GM18507 (cell line): Measurements from ENCODE around the gene ITPR2.
"Not testable (repeated sequence)": the region's sequence is repeated elsewhere in the genome, so short reads cannot be mapped to it uniquely, and the experiment has no call there.

Experiments
- DNase-seq: peaks from one replicate; pipeline ENCODE4 v3.0.0; 2011; ENCODE audit warnings: low read depth; ENCODE audit not compliant: insufficient read length; ENCODE audit errors: extremely low spot score
- FAIRE-seq: peaks from 2 replicates; lab custom pipeline; 2011; peaks lifted over from hg19 to GRCh38; lab: Jason Lieb, UNC

Gene ITPR2

DNA sequence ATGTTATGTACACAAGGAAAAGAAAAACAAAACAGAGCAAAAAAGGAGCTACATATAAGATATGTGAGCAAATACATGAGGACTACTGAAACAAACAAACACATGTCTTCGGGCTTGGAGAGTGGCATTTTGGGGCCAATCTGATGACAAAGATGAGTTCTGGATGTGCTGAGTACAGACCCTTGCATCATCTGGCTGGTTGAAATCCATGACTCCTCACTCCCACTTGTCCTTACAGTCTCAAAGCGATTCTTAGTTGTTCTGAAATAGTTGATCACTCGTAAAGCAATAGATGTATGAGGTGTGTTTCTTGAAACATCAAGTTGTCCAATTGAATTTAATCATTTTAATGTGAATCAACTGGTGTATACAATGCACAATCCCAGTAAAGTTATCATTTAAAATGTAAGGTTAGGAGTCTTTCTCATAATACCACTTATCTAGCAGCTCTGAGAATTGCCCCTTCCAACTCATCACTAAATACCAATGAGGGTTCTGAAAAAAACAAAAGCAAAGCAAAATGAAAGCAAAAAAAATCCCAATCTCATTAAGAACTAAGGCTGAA lies 136.9 kb downstream of the ITPR2 start:
- FAIRE-seq: no peak
- no peak for DNase-seq

DNA sequence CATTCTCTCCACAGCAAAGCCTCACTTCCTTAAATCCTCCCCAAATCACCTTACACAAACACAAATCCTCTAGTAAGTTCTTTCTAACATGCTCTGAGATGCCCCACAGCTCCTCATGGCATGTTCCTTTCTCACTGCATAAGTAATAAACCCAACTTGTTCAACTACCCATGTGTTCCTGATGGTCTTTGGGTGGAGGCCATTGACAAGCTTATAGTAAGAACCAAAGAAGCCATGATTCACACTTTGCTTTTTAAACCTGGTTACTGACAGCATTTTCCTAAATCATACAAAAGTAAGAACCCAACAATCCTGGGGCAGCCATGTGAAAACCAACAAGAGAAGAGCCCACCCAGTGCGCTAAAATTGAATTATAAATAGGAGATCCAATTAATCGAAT lies 138.6 kb downstream of the ITPR2 start:
- DNase-seq (no peak), FAIRE-seq (no peak)

DNA sequence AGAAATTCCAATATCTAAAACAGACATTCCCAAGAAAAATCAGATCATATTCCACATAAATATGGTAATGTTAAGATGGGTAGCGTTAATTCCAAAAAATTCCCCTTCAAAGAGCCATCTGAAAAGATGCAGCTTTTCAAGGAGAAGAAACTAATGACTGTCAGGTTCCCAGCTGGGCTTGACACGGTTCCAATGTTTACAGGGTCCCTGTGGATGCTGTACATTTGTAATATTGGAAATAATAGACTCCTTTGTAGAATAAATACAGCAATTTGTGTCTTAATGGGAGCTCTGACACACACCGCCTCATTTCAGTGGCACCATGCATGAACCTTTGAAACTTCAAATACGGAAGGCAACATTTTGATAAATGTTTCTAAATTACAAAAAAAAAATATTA lies 140.6 kb downstream of the ITPR2 start:
- DNase-seq: no peak
- FAIRE-seq: no peak

DNA sequence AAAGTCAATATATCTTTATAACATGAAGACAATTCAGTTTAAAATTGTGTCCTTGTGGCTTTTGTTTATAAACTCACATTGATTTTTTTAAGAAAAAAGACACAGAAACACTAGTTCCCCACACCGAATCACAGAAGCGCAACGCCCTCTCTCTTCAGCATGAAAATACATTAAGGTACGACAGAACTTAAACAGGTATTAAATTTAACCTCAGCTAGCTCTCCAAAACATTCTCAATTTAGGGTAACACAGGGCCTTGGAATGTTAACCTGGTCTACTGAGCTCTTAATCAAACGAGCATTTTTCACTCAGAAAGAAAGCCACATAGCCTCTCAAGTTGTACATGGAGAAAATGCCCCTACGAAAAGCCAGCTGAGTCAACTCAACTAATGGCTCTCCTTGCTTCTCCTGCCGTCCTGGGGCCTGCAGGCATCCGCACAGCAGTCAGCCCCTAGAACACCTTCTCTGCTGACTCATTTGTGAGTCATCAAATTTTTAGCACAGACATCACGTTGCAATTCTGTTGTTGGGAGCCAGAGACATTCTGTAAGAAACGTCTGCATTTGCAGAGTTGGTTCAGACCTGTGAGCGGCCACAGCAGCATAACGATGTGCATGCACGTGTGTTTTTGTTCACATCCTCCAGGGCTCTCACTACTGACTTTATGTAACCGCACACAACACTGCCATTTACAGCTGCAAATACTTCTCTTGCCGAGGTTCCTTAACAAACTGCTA lies 141.6 kb downstream of the ITPR2 start:
- no peak for FAIRE-seq
- no peak for DNase-seq

DNA sequence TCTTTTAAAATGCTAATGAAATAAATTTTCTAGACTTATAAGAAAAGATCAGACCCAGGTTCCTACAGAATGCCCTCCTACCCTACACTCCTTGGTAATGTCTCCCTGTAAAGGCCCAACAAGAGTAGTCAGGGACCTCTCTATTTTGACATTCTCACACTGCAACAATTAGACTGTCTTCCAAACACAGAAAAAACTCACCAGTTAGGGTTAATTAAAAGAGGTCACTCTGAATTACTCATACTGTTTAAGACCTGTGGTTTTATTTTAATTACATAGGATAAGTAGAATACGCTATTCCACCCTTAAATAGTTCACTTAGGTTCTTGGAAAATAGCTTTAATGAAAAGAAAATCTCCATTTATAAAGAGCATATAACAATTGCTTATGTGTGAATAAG lies 142.4 kb downstream of the ITPR2 start:
- DNase-seq: no peak

DNA sequence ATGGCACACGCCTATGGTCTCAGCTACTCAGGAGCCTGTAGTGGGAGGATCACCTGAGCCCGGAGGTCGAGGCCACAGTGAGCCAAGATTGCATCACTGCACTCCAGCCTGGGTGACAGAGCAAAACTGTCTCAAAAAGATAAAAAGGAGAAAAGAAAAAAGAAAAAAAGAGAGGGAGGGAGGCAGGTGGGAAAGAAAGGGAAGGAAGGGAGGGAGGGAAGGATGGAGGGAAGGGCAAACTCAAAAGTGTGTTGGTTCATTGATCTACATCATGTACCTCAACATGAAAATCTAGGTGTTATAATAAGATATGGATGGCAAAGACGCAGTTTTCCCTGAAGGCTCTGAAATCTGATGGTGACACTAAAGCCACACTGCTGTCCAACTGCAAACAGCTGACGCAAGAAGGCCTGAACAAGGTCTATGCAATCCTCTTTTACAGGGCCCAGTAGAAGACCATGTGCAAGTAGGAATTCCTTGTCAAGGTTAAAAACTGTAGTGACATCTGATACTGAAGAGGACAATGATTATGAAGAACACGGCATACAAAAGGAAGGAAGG lies 143.6 kb downstream of the ITPR2 start:
- FAIRE-seq (no peak), DNase-seq (no peak)

More for the DNA sequence above, 142.4 kb downstream of the ITPR2 start:
- no peak for FAIRE-seq

DNA sequence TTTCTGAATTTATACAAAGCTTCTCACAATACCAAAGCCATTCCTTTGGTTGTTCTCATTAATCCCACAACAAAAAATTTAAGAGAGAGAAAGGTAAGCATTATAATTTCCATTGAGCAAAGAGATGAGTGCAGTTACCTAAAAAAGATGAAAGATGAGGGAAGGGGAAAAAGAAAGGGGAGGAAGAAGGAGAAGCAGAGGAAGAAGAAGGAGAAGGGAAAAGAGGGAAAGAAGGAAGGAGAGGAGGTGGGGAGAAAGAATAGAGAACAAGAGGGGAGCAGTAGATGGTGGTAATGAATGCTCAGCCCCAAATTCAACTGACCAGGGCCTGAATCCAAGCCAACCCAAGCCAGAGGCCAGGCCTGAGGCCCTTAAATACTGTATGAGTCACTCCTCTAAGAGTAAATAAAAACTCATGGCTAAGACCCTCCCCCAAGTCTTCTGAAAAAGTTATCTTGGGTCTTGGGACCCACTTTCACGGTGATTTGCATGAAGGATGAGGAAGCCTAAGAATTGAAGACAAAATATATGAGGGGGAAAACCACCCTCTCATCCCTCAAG lies 144.6 kb downstream of the ITPR2 start:
- DNase-seq (no peak), FAIRE-seq (no peak)

DNA sequence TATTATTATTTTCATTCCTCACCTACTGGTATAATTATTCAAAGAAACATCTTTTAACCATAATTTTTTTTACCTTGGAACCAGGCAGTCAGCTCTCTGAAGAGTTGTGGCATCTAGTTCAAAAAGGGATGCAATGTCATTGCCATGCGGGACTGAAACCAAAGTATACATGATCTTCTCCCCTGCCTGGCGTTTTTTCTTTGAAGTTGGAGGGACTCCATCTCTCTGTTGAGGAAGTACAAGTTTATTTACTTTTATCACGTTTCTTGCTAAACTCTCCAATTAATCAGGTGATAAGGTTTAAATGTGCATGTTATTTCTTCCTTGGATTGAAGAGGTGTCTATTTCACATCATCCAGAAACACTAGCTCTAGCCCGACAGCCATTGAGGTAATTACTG lies 146.6 kb downstream of the ITPR2 start:
- DNase-seq: no peak
- FAIRE-seq: no peak

DNA sequence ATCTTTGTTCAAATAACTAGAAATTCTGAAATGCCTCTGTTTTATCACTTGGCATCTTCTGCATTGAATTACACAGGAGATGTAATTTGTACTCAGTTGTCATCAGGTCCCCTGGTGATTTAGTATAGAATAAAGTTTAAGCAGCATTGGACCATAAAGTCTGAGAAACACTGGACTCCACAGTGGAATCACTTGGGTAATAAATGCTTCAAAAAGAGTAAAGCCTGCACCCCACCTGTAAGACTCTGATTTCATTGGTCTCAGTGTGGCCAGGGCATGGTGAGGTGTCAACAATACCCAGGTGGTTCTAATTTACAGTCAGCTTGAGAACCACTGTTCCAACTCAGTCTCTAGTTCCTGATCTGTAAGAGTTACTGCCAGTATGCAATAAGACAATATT lies 148.9 kb downstream of the ITPR2 start:
- DNase-seq (no peak), FAIRE-seq (no peak)

DNA sequence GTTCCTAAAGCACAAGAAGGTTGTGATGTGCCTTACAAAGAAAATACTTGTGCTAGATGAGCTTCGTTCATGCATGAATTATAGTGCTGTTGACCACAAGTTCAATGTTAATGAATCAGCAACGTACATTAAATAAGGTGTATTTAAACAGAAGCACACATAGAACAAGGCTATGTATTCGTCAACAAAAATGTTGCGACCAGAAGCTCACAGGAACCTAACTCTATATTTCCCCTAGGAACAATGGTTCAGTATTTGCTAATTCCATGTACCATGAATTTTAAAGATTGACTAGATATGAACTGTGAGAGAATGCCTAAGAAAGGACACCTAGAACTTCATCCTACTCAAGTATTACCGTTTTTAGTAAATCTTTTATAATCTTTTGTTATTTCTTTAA lies 149.6 kb downstream of the ITPR2 start:
- DNase-seq (no peak), FAIRE-seq (no peak)

DNA sequence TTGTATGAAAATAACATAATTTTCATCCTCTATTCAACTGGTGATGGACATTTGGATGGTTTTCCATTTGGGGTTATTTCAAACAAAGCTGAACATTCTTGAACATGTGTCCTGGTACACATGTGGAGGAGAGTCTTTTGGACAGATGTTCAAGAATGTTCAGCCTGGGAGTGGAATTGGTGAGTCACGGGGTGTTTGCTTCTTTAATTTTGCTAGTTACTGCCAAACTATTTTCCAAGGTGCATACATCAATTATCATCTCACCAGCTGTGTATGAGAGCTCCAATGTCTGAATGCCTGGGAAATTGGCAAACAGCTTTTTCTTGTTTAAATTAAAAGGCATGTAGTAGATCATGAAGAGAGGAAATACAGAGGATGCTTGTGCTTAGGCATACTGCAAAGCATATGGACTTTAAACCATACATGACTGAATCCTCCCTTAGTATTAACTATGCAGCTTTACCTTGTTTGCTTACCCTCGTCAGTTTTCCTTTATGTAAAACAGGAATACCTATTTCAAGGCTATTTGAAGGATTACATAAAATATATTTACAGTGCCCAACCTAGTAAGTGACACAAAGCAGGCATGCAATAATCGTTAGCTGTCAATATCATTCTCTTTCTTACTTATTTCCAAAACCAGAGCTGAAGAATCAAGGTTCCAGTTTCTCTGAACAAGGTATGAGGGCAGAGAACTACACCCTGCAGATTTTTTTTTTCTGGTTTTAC lies 152.1 kb downstream of the ITPR2 start:
- no peak for DNase-seq
- FAIRE-seq: no peak

DNA sequence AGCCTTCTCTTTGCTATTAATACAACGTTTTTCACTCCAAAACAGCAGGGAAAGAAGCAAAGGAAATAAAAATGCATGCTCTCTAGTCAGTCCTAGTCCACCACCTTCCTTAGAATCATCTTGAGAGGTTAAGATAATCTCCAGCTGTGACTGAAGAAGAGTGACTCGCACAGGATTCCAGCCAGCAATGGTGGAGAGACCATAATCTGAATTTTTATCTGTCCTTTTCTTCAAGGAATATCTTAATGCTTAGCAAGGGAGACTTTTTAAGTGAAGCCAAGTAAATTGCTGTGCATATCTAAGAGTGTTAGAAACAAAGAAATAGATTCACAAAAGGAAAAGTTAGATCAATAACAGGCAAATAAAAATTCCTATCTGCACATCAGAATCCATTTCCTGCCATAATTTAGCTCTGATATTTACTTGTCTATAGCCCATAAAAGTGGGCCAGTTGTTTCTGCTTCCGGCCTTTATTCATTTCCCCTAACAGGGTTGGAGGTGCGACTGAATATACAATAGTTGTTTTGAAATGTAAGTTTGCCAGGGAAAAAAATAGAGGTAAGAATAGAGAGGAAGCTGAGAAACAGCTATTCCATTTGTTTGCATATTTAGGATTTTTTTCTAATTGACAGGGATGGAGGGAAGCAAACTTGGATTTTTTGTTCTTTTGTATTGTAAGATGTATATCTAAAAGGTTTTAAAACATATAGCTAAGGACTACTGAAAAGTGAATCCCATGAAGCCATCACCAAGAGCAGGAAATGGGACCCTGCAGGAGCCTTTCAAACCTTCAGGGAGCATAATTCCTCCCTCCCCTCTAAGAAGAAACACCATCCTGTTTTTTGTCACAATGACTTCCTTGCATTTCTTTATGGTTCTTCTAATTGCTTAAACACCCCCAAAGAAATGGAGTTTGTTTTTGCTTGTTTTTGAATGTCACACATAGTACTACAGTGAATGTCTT lies 154.0 kb downstream of the ITPR2 start:
- DNase-seq (no peak), FAIRE-seq (no peak)

DNA sequence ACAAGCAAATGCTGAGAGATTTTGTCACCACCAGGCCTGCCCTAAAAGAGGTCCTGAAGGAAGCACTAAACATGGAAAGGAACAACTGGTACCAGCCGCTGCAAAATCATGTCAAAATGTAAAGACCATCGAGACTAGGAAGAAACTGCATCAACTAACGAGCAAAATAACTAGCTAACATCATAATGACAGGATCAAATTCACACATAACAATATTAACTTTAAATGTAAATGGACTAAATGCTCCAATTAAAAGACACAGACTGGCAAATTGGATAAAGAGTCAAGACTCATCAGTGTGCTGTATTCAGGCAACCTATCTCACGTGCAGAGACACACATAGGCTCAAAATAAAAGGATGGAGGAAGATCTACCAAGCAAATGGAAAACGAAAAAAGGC lies 161.5 kb downstream of the ITPR2 start:
- FAIRE-seq, DNase-seq: not testable (repeated sequence)

DNA sequence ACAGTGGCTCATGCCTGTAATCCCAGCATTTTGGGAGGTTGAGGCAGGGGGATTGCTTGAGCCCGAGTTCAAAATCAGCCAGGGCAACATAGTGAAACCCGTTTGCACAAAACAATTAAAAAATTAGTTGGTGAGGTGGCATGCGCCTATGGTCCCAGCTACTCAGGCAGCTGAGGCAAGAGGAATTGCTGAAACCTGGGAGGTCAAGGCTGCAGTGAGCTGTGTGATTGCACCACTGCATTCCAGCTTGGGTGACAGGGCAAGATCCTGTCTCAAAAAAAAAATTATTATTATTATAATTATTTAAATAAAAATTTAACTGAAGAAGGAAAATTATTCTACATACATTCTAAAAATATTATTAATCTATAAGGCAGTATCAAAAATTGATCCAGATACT lies 164.1 kb downstream of the ITPR2 start:
- DNase-seq (no peak), FAIRE-seq (no peak)

DNA sequence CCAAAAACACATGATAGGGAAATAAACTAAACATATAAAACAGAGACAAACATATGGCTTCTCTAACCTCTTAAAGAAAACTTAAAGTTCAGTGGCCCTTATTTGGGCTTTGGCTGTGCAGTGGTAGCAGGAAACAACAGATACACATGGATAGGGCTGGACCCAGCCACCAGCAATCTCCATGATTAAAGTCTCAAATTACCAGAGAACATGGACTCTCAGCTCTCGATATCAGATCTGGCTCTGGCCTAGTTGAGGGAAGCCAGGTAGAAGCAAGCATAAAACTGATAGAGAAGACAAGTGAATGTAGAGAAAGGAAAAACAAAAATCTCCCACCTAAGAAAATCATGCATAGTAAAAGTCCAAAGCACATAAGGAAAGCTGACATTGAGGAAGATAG lies 164.8 kb downstream of the ITPR2 start:
- FAIRE-seq (no peak), DNase-seq (no peak)

DNA sequence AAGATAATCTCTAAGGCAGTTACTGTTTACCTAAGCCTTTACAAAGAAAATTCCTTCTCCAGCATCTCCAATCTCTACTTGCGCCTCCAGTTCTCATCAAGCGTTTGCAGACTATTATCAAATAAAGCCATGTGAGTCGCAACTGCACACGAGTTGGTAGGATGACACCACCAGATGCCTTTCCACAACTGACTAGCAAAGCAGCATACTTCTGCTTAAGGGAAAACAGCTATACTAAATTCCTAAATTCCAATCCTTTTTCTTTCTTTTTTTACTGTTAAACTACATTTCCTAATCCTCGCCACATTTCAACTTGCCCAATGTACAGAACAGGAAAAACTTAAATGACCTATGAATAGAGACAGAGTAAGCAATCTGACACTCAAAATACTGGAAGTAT lies 166.7 kb downstream of the ITPR2 start:
- FAIRE-seq (no peak), DNase-seq (no peak)

DNA sequence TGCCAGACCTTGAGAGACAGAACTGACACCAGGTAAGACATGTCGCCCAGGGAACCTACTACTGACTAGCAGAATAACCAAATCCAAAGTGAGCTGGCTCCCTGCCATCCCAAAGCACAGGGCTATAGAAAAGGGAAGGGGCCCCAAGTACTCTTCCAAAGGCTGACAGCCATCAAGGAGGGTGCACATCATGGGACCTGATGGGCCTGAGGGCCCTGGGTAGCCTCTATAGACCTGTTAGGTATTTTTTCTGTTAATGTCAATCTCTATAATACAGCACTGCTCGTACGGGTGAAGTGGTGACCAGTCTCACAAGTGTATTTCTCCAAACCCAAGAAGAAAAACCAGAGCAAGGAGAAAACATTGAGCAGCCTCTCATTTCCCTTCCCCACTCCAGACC lies 171.6 kb downstream of the ITPR2 start:
- DNase-seq (no peak), FAIRE-seq (no peak)

DNA sequence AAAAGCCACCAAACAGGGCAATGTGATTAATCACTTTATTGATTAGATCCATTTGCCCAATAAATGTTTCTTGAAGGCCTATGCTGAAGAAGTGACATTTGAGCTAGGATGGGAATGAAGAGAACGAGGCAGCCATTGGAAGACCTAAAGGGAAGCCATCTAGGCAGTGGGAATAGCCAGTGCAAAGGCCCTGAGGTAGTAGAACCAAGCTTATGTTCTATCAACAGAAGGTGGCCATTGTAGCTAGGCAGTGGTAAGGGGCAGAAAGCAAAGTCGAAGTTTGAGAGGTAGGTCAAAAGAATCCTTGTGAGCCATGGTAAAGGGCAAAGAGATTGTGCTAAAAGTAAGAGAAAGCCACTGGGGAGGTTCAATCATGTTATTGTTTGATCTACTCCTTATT lies 173.1 kb downstream of the ITPR2 start:
- DNase-seq (no peak), FAIRE-seq (no peak)

DNA sequence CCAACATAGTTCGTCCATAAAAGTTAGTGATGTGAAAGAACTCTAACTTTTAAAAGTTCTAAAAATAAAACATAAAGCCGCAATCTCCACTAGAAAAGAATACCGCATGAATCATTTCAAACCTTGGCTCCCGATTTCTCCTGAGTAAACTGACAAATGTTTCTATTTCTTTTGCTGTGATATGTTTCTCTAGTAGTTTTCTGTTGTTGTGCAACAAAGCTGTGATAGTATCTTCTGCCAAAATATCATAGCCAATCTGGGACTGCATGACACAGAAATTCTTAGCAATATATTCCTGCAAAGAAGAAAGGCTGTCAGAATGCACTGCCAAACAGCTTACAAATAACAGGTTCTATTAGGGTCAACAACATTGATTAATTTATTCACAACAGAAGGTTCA lies 174.0 kb downstream of the ITPR2 start:
- DNase-seq: no peak

More for the DNA sequence above, 174.0 kb downstream of the ITPR2 start:
- no peak for FAIRE-seq
